H9 (cell line): ENCODE measurements around the gene CTSW. TPM values are rescaled to one million over a fixed set of nuclear protein-coding genes. Genes with fewer than 3 reads are reported as not detected.
A peak's percentile ranks its signal among the peaks of the same experiment; 100 is the strongest.

Source experiments
- DNase-seq: peaks from one replicate; pipeline ENCODE4 v3.0.0-alpha.2; 2017
- H2AFZ ChIP-seq: one replicate; pipeline ENCODE4 v1.6.1; 2013; ENCODE audit warnings: mild to moderate bottlenecking, low read length, control low read depth, moderate library complexity
- H2AK5ac ChIP-seq: 2 replicates; pipeline ENCODE4 v1.6.1; 2013; ENCODE audit warnings: low read length, control low read depth, mixed read lengths; ENCODE audit not compliant: insufficient read length
- H2BK120ac ChIP-seq: one replicate; pipeline ENCODE4 v1.6.1; 2013; ENCODE audit warnings: low read depth, mild to moderate bottlenecking, low read length, control low read depth, inconsistent platforms; ENCODE audit not compliant: poor library complexity, severe bottlenecking
- H2BK12ac ChIP-seq: 2 replicates; pipeline ENCODE4 v1.6.1; 2013; ENCODE audit warnings: low read length, control low read depth, mixed read lengths, low read depth; ENCODE audit not compliant: insufficient read length
- H2BK15ac ChIP-seq: 2 replicates; pipeline ENCODE4 v1.6.1; 2013; ENCODE audit warnings: low read depth, low read length, control low read depth
- H2BK20ac ChIP-seq: one replicate; pipeline ENCODE4 v1.6.1; 2013; ENCODE audit warnings: low read depth, mild to moderate bottlenecking, low read length, control low read depth, inconsistent platforms; ENCODE audit not compliant: poor library complexity, severe bottlenecking
- H2BK5ac ChIP-seq: 2 replicates; pipeline ENCODE4 v1.6.1; 2013; ENCODE audit warnings: low read length, control low read depth, mixed read lengths; ENCODE audit not compliant: insufficient read length
- H3K14ac ChIP-seq: 2 replicates; pipeline ENCODE4 v1.6.1; 2013; ENCODE audit warnings: low read length, control low read depth; ENCODE audit not compliant: insufficient read depth
- H3K18ac ChIP-seq: 2 replicates; pipeline ENCODE4 v1.6.1; 2013; ENCODE audit warnings: low read depth, mild to moderate bottlenecking, mixed read lengths, low read length, control low read depth; ENCODE audit not compliant: insufficient read length
- H3K23ac ChIP-seq: 2 replicates; pipeline ENCODE4 v1.6.1; 2013; ENCODE audit warnings: low read length, control low read depth, mixed read lengths, low read depth; ENCODE audit not compliant: insufficient read length
- H3K23me2 ChIP-seq: 2 replicates; pipeline ENCODE4 v1.6.1; 2013; ENCODE audit warnings: low read depth, mild to moderate bottlenecking, mixed read lengths, low read length, control low read depth; ENCODE audit not compliant: insufficient read length, poor library complexity, severe bottlenecking
- H3K27ac ChIP-seq: 2 replicates; pipeline ENCODE4 v1.5.1; 2013; ENCODE audit warnings: low read length, control low read depth, mixed read lengths, low read depth; ENCODE audit not compliant: insufficient read length
- H3K27me3 ChIP-seq: 2 replicates; pipeline ENCODE4 v1.6.1; 2013; ENCODE audit warnings: low read length, control low read depth, inconsistent platforms; ENCODE audit not compliant: insufficient read depth
- H3K4ac ChIP-seq: 2 replicates; pipeline ENCODE4 v1.6.1; 2013; ENCODE audit warnings: low read depth, mild to moderate bottlenecking, control low read depth, inconsistent platforms, low read length, moderate library complexity
- H3K4me1 ChIP-seq: 2 replicates; pipeline ENCODE4 v1.6.1; 2013; ENCODE audit warnings: low read length, control low read depth, inconsistent platforms; ENCODE audit not compliant: insufficient read depth
- H3K4me2 ChIP-seq: 2 replicates; pipeline ENCODE4 v1.6.1; 2013; ENCODE audit warnings: low read length, control low read depth, mixed read lengths; ENCODE audit not compliant: insufficient read length, insufficient read depth
- H3K56ac ChIP-seq: 2 replicates; pipeline ENCODE4 v1.6.1; 2013; ENCODE audit warnings: low read depth, mild to moderate bottlenecking, mixed read lengths, low read length, control low read depth; ENCODE audit not compliant: insufficient read length
- H3K79me1 ChIP-seq: 2 replicates; pipeline ENCODE4 v1.6.1; 2013; ENCODE audit warnings: low read depth, mild to moderate bottlenecking, moderate library complexity, low read length, control low read depth, inconsistent platforms; ENCODE audit not compliant: insufficient read depth, poor library complexity, severe bottlenecking
- H3K79me2 ChIP-seq: 2 replicates; pipeline ENCODE4 v1.6.1; 2013; ENCODE audit warnings: low read length, control low read depth, inconsistent platforms; ENCODE audit not compliant: insufficient read depth
- H3K9ac ChIP-seq: 2 replicates; pipeline ENCODE4 v1.6.1; 2013; ENCODE audit warnings: low read length, control low read depth, mixed read lengths; ENCODE audit not compliant: insufficient read length; ENCODE audit errors: extremely low read depth
- H3K9me3 ChIP-seq: one replicate; pipeline ENCODE4 v1.6.1; 2013; ENCODE audit warnings: low read depth, low read length, inconsistent platforms; ENCODE audit not compliant: control insufficient read depth
- H3T11ph ChIP-seq: one replicate; pipeline ENCODE4 v1.6.1; 2013; ENCODE audit warnings: mild to moderate bottlenecking, low read length, control low read depth, inconsistent platforms
- H4K20me1 ChIP-seq: one replicate; pipeline ENCODE4 v1.6.1; 2013; ENCODE audit not compliant: control insufficient read depth, insufficient read length, insufficient read depth
- H4K5ac ChIP-seq: 2 replicates; pipeline ENCODE4 v1.6.1; 2013; ENCODE audit warnings: low read depth, mild to moderate bottlenecking, mixed read lengths, low read length, control low read depth; ENCODE audit not compliant: insufficient read length
- H4K8ac ChIP-seq: replicated peaks from 2 replicates; pipeline ENCODE4 v1.6.1; 2013; ENCODE audit warnings: low read length, control low read depth, mixed read lengths, low read depth; ENCODE audit not compliant: insufficient read length
- H4K91ac ChIP-seq: 2 replicates; pipeline ENCODE4 v1.6.1; 2013; ENCODE audit warnings: low read depth, mild to moderate bottlenecking, moderate library complexity, mixed read lengths, low read length, control low read depth; ENCODE audit not compliant: insufficient read length
- H3K27ac Mint-ChIP-seq, 3 experiments: 2 replicates in 2 of 3; 3 replicates in 1 of 3; pipeline ENCODE4 v1.8.0; 2020 to 2021; ENCODE audit warnings: mixed read lengths in 3 of 3, mild to moderate bottlenecking in 1 of 3, moderate library complexity in 1 of 3
- H3K27me3 Mint-ChIP-seq: 2 replicates; pipeline ENCODE4 v1.8.0; 2021; ENCODE audit warnings: low read depth, mild to moderate bottlenecking, moderate library complexity, mixed read lengths
- H3K36me3 Mint-ChIP-seq, 3 experiments: 2 replicates in 2 of 3; 3 replicates in 1 of 3; pipeline ENCODE4 v1.8.0; 2020 to 2021; ENCODE audit warnings: low read depth in 3 of 3, mixed read lengths in 3 of 3; ENCODE audit not compliant: insufficient read depth in 1 of 3
- H3K4me1 Mint-ChIP-seq, 2 experiments: 2 replicates each; pipeline ENCODE4 v1.8.0; 2020; ENCODE audit warnings: mixed read lengths in 2 of 2
- H3K4me3 Mint-ChIP-seq, 2 experiments: 2 replicates in 1 of 2; 3 replicates in 1 of 2; pipeline ENCODE4 v1.8.0; 2020 to 2021; ENCODE audit warnings: mild to moderate bottlenecking in 2 of 2, mixed read lengths in 2 of 2, moderate library complexity in 1 of 2
- H3K9me3 Mint-ChIP-seq, 2 experiments: 2 replicates in 1 of 2; 3 replicates in 1 of 2; pipeline ENCODE4 v1.8.0; 2020; ENCODE audit warnings: mild to moderate bottlenecking in 2 of 2, mixed read lengths in 2 of 2, moderate library complexity in 1 of 2
- WGBS: extraction: QIAGEN DNeasy Blood & Tissue Kit; methylation state at CpG from one replicate; pipeline ENCODE4 v1.1.7; 2013; ENCODE audit warnings: missing lambda C conversion rate, low lambda C conversion rate, mixed read lengths; ENCODE audit not compliant: insufficient read length; ENCODE audit errors: extremely low coverage; 5-methylcytosine and 5-hydroxymethylcytosine counted together
- total RNA-seq: library from RNA; stranded (reverse); gene quantifications from 2 replicates; pipeline ENCODE4 v1.2.1, GENCODE V29; 2021
- TF ChIP-seq, protein P1 (sequence below): fragments of 200-600 bp; sonication (generic); conservative IDR thresholded peaks from 3 replicates; pipeline ENCODE4 v1.8.0; 2021; ENCODE audit warnings: antibody characterized with exemption, mild to moderate bottlenecking

CTSW gene
- total RNA-seq, 1 experiment from 2014 or later: not detected

DNA sequence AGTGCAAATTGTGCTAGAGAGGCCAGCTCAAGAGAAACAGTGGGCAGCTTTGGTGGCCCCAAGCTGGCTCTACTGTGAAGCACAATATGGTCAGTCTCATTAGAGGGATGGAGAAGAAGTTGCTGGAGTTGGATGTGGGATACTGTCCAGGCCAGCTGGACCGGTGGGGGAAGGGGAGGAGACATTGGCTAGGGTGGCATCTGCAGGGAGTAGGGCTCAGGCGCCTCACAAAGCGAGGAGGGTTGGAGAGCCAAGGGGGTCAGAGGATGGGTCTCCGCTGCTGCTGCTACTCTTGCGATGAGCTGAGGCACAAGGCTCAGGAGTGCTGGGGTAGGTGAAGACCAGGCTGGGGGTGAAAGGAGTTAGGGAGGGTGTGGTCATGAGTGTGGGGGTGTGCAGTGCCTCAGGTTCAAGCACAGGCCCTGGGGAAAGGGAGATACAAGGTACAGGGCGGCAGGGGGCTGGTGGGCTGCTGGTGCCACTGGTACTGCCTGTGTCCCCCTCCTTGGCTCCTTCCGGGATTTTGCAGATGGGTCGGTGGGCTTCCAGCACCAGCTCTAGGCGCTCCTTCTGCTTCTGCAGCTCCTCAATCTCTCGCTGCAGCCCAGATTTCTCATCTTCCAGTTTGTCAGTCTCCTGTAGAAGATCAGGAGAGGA lies 13.2 kb downstream of the CTSW start:
- Histone ChIP-seq H3K79me2 (no peaks in the 10 kb centered on the region; the same call in 1 of the 2 replicates), H2BK120ac (no peak overlapping the region), H3K18ac (no peak overlapping the region), H3T11ph (no peak overlapping the region), H4K8ac (no peak overlapping the region), H3K9me3 (no peaks in the 10 kb centered on the region), H3K56ac (no peak overlapping the region), H4K20me1 (no peaks in the 10 kb centered on the region), H3K27me3 (peaks cover 6% of the 10 kb centered on the region; the same call in 1 of the 2 replicates), H3K4me1 (peaks cover 7% of the 10 kb centered on the region; the same call in 1 of the 2 replicates), H3K4ac (no peak overlapping the region), H4K91ac (no peak overlapping the region), H3K9ac (no peak overlapping the region), H4K5ac (no peak overlapping the region), H3K23ac (no peak overlapping the region), H3K27ac (no peak overlapping the region), H2BK20ac (no peak overlapping the region), H2AFZ (no peak overlapping the region), H3K4me2 (peak overlapping the region; percentile 70), H2BK15ac (no peak overlapping the region), H2BK5ac (no peak overlapping the region), H3K79me1 (no peaks in the 10 kb centered on the region), H3K23me2 (peaks cover 23% of the 10 kb centered on the region), H2BK12ac (no peak overlapping the region), H2AK5ac (no peak overlapping the region), H3K14ac (no peak overlapping the region)
- peak overlapping the region in 1 of 3 experiments; percentile 68; a peak in 2 of 7 replicates for H3K27ac Mint-ChIP-seq
- DNase-seq: no peak
- H3K27me3 Mint-ChIP-seq: peaks cover 28% of the 10 kb centered on the region
- no CpG with 5 or more reads among the region's 10 CpGs for WGBS
- peaks cover 34 to 42% of the 10 kb centered on the region in 2 experiments for H3K4me1 Mint-ChIP-seq
- H3K36me3 Mint-ChIP-seq: peaks cover 0 to 36% (median 0%) of the 10 kb centered on the region in 3 experiments; a peak in 3 of 7 replicates
- H3K4me3 Mint-ChIP-seq: peak overlapping the region; percentile 75 to 88
- peaks cover 2 to 4% of the 10 kb centered on the region in 2 experiments; a peak in 2 of 5 replicates for H3K9me3 Mint-ChIP-seq
- TF ChIP-seq, protein P1, sequence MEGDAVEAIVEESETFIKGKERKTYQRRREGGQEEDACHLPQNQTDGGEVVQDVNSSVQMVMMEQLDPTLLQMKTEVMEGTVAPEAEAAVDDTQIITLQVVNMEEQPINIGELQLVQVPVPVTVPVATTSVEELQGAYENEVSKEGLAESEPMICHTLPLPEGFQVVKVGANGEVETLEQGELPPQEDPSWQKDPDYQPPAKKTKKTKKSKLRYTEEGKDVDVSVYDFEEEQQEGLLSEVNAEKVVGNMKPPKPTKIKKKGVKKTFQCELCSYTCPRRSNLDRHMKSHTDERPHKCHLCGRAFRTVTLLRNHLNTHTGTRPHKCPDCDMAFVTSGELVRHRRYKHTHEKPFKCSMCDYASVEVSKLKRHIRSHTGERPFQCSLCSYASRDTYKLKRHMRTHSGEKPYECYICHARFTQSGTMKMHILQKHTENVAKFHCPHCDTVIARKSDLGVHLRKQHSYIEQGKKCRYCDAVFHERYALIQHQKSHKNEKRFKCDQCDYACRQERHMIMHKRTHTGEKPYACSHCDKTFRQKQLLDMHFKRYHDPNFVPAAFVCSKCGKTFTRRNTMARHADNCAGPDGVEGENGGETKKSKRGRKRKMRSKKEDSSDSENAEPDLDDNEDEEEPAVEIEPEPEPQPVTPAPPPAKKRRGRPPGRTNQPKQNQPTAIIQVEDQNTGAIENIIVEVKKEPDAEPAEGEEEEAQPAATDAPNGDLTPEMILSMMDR: no peak
